GM18507 (cell line): ENCODE data around the gene CHM.
"Not testable (repeated sequence)": the region's sequence is repeated elsewhere in the genome, so short reads cannot be mapped to it uniquely, and the experiment has no call there.

Source experiments
- DNase-seq: peaks from one replicate; pipeline ENCODE4 v3.0.0; 2011; ENCODE audit warnings: low read depth; ENCODE audit not compliant: insufficient read length; ENCODE audit errors: extremely low spot score
- FAIRE-seq: peaks from 2 replicates; lab custom pipeline; 2011; peaks lifted over from hg19 to GRCh38; lab: Jason Lieb, UNC

Gene CHM, protein sequence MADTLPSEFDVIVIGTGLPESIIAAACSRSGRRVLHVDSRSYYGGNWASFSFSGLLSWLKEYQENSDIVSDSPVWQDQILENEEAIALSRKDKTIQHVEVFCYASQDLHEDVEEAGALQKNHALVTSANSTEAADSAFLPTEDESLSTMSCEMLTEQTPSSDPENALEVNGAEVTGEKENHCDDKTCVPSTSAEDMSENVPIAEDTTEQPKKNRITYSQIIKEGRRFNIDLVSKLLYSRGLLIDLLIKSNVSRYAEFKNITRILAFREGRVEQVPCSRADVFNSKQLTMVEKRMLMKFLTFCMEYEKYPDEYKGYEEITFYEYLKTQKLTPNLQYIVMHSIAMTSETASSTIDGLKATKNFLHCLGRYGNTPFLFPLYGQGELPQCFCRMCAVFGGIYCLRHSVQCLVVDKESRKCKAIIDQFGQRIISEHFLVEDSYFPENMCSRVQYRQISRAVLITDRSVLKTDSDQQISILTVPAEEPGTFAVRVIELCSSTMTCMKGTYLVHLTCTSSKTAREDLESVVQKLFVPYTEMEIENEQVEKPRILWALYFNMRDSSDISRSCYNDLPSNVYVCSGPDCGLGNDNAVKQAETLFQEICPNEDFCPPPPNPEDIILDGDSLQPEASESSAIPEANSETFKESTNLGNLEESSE

GRCh38 chrX:86047174-86047935, at the start of gene CHM:
Gene CHM, minus strand, starts transcription at chrX:86047558. Its CDS starts 26 bp downstream, at chrX:86047532.
- DNase-seq, result peak; percentile 29
- peak; percentile 91 for FAIRE-seq

DNA sequence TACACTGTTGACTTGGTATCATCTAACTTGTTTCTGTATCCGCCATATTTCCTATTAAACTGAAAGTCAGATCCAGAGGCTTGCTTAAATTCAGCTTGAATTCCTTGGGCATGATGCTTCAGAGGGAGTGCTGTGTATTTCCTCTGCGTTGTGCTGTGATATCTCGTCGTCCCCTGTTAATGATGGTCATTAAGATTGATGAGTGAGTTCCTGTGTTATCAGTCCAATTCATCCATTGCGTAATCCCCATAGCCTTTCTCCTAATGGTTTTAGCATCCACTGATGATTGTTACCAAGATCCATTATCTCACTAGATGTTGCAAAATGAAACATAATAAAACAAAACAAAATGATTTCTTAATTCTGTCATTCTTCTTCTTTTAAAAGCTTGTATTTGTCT, 31.3 kb upstream of the CHM start:
- FAIRE-seq (no peak), DNase-seq (no peak)

GRCh38 chrX:86066998-86067397, 19.6 kb upstream of the CHM start:
- FAIRE-seq (no peak), DNase-seq (no peak)

DNA sequence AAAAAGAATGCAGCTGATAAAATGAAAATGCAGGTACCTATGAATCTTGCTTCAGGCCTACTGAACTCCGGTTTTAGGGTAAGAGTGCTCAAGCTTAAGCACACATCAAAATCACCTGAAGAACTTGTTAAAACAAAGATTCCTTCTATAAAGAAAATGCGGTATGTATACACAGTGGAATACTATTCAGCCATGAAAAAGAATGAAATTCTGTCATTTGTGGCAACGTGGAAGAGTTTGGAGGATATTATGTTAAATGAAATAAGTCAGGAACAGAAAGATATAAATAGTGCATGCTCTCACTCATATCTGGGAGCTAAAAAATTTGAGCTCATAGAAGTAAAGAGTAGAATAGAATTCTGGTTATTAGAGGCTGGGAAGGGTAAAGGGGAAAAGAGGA, 14.0 kb upstream of the CHM start:
- DNase-seq, result no peak
- no peak for FAIRE-seq

- DNase-seq, result no peak
- no peak for FAIRE-seq
Observed at GRCh38 chrX:86051741-86052140, 4.4 kb upstream of the CHM start.

GRCh38 chrX:86047936-86048280, 550 bp upstream of the CHM start:
- FAIRE-seq, result no peak
- no peak for DNase-seq

GRCh38 chrX:86044216-86044615, 3.1 kb downstream of the CHM start:
- FAIRE-seq (no peak), DNase-seq (no peak)

DNA sequence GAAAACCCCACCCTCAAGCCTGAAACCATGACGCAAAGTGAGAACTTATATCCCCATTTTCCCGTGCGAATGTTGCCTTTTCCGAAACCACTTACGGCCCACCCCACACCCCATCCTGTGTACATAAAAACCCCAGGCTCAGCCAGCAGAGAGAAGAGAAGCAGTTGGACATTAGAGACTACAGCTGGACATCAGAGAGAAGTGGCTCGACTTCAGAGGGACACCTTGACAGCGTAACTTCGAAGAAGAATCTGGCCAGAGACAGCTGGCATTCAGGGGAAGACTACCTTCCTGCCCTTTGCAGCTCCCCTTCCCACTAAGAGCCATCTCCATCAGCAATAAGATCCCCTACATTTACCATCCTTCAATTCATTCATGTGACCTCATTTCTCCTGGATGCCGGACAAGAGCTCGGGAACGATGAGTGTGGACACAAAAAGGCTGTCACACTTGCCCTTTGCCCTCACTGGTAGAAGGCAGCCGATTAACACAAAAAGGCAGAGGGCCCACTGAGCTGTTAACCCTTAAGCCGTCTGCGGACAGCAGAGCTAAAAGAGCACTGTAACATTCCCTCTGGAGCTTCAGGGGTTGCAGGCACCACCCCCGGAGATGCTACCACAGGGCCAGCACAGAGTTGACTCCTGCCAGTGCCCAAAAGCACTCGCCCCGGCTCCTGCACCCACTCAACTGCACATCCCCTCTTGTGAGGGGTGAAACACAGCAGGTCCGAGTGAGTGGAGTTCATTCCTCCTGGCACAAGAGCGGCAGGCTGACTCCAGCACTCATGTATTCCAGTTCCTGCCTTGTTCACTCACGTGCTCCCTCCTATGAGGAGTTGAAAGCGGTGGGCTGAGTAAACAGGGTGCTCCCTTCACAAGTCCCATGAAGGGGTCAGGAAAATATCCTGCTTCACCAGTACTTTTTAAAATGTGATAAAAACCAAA, 7.5 kb downstream of the CHM start:
- no peak for FAIRE-seq
- no peak for DNase-seq

DNA sequence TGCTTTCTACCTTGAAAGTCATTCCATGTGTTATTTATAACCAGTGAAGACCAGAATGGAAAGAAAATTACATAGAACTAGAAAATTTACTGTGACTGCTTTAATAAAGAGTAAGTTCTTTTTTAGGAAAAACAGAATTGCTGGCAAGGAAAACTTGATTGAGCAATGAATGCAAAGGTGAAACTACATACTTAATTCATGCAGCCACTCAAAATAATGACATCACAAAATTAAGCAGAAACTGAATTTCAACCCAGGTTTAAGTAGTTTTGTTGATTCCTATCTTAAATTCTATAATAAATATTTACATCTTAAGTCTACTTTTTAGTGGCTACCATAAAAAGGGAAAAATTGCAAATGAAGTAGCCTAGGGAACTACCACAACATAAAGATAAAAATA, 14.0 kb downstream of the CHM start:
- FAIRE-seq, result no peak
- no peak for DNase-seq

GRCh38 chrX:86028681-86029080, 18.7 kb downstream of the CHM start:
- DNase-seq, result no peak
- FAIRE-seq, result peak; percentile 33

DNA sequence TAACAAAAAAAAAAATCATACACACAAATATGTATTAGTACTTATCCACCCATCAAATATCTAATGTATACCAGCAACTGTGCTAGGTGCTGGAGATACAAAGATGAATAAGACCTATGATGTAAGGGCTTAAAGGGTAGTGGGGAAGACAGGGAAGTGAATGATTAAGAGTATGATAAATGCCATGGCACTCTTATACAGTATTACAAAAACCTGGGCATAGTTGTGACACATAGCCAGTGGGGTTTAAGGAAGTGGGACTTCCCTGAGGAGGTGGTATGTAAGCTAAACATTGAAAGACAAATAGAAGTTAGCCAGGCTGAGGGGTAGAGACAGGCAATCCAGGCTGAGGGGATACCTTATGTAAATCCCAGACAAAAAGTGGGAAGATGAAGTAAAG, 23.5 kb downstream of the CHM start:
- DNase-seq (no peak), FAIRE-seq (no peak)

GRCh38 chrX:86021652-86022289, 25.6 kb downstream of the CHM start:
- DNase-seq (no peak), FAIRE-seq (no peak)

DNA sequence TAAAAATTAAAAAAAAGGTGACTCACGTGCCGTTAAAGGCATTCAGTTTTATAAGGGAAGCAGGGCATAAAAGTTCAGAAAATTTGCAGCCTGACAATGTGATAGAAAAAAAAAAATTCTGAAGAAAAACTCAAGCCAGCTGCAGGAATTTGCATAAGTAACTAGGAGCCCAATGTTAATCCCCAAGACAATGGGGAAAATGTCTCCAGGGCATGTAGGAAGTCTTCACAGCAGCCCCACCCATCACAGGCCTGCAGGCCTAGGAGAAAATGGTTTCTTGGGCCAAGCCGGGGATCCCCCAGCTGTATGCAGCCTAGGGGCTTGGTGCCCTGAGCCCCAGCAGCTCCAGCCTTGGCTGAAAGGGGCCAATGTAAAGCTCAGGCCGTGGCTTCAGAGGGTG, 31.2 kb downstream of the CHM start:
- FAIRE-seq (no peak), DNase-seq (no peak)

GRCh38 chrX:86014959-86015358, 32.4 kb downstream of the CHM start:
- FAIRE-seq, result not testable (repeated sequence)

GRCh38 chrX:86014421-86014820, 32.9 kb downstream of the CHM start:
- DNase-seq (no peak), FAIRE-seq (no peak)

More at GRCh38 chrX:86014959-86015358, 32.4 kb downstream of the CHM start:
- not testable (repeated sequence) for DNase-seq

DNA sequence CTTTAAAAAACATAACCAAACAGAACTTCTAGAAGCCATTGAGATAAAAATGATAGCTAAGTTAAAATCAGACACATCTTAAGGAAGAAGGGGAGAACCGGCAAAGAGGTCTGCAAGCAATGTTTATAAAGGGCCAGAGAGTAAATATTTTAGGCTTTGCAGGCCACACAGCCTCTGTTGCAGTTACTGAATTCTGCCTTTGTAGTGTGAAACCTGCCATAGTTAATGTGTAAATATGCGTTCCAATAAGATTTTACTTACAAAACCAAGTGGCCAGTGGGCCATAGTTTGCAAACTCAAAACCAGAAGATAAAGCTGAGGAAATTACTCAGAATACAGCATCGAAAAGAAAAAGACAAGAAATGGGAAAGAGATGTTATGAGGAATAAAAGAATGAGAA, 33.6 kb downstream of the CHM start:
- DNase-seq (no peak), FAIRE-seq (no peak)

DNA sequence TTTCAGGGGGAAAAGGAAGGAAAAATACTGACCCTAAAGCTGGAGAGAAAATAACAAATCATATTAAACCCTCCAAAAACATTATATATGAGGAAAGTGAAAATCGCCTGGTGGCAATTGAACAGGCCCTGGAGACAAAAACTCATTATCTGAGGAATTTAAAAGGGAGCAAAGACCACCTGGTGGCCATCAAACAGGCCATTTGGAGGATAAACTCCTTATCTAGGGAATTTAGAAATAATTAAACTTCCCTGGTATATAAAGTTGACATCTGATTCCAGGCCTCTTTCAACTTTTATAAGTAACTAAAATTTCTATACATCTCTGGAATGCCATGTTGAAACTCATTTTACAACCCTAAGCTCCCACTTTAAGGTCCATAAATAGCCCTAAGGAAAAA, 35.2 kb downstream of the CHM start:
- DNase-seq (no peak), FAIRE-seq (no peak)

GRCh38 chrX:86009803-86010202, 37.6 kb downstream of the CHM start:
- FAIRE-seq, DNase-seq: not testable (repeated sequence)

GRCh38 chrX:86007891-86008290, 39.5 kb downstream of the CHM start:
- not testable (repeated sequence) for DNase-seq, FAIRE-seq
